Tibial artery (tissue), 4 donors: Measurements from ENCODE around the gene CCDC182.

Experiments
- DNase-seq, 2 donors: peaks; one replicate each; pipeline ENCODE4 v3.0.0-alpha.2; 2019
- H3K27ac ChIP-seq, 2 donors: fragments of 200-600 bp; sonication (generic) in 1 of 2; 1 replicate in 1 of 2; 2 replicates in 1 of 2; pipeline ENCODE4 v1.5.1; 2018 to 2019; ENCODE audit warnings: mild to moderate bottlenecking in 1 of 2
- H3K27me3 ChIP-seq, 2 donors: fragments of 200-600 bp; sonication (generic) in 1 of 2; one replicate each; pipeline versions ENCODE4 v1.5.1 to v1.6.0; 2016 to 2019
- H3K36me3 ChIP-seq, 3 donors: fragments of 200-600 bp; sonication (generic) in 2 of 3; one replicate each; pipeline ENCODE4 v1.5.1; 2016 to 2019; ENCODE audit warnings: mild to moderate bottlenecking in 2 of 3
- H3K4me1 ChIP-seq, 4 donors: fragments of 200-600 bp; sonication (generic) in 2 of 4; 1 replicate in 3 of 4; 2 replicates in 1 of 4; pipeline ENCODE4 v1.5.1; 2016 to 2019
- H3K4me3 ChIP-seq, 2 donors: fragments of 200-600 bp; sonication (generic) in 1 of 2; 1 replicate in 1 of 2; 2 replicates in 1 of 2; pipeline ENCODE4 v1.5.1; 2018 to 2019; ENCODE audit warnings: mild to moderate bottlenecking in 2 of 2
- H3K9me3 ChIP-seq, 3 donors: fragments of 200-600 bp; sonication (generic) in 1 of 3; one replicate each; pipeline ENCODE4 v1.5.1; 2016 to 2019
- intact Hi-C: fragments of 100-400 bp; cut with DNase I; formaldehyde crosslinking; loops from one replicate; pipeline ENCODE4 v1.15.0; 2023; ENCODE audit warnings: low total_unique reads
- TF ChIP-seq, protein P1 (sequence below), 2 experiments: fragments of 200-600 bp in 1 of 2; fragments of 450-650 bp in 1 of 2; IDR thresholded peaks; one replicate each; pipeline ENCODE4 v1.5.1; 2017 to 2019; ENCODE audit warnings: antibody characterized with exemption in 2 of 2, mild to moderate bottlenecking in 1 of 2, moderate library complexity in 1 of 2

Gene CCDC182

DNA sequence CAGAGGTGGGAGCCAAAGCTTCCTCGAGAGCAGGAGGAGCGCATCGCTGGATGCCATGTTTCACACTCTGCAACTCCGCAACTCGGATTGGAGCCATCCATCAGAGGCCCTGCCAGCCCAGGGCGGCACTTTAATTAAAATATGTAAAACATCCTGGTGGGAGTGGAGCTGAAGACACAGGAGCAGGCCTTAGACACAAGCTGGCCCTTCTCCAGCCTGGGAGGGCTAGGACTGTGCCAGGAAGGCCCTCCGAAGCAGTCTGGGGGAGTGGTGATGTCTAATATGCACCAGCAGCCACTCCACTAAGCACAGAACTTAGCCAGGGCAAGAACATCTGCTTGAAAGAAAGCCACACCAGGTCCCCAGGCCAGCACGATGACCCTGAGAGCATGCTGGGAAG lies 5.8 kb upstream of the CCDC182 start:
- H3K27me3 ChIP-seq: peaks cover 0 to 30% of the 10 kb centered on the region in 2 donors
- intact Hi-C loops: loop anchor here (5.0 kb wide), 1 partner anchor 609 kb away; no protein-coding TSS in a partner anchor
- no peaks in the 10 kb centered on the region for H3K9me3 ChIP-seq
- TF ChIP-seq, protein P1, sequence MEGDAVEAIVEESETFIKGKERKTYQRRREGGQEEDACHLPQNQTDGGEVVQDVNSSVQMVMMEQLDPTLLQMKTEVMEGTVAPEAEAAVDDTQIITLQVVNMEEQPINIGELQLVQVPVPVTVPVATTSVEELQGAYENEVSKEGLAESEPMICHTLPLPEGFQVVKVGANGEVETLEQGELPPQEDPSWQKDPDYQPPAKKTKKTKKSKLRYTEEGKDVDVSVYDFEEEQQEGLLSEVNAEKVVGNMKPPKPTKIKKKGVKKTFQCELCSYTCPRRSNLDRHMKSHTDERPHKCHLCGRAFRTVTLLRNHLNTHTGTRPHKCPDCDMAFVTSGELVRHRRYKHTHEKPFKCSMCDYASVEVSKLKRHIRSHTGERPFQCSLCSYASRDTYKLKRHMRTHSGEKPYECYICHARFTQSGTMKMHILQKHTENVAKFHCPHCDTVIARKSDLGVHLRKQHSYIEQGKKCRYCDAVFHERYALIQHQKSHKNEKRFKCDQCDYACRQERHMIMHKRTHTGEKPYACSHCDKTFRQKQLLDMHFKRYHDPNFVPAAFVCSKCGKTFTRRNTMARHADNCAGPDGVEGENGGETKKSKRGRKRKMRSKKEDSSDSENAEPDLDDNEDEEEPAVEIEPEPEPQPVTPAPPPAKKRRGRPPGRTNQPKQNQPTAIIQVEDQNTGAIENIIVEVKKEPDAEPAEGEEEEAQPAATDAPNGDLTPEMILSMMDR (IDR thresholded peaks at IDR 0.05): no peak
- H3K36me3 ChIP-seq: no peaks in the 10 kb centered on the region
- no peak overlapping the region for H3K27ac ChIP-seq
- no peaks in the 10 kb centered on the region for H3K4me1 ChIP-seq
- no peak overlapping the region for H3K4me3 ChIP-seq
- DNase-seq: no peak

DNA sequence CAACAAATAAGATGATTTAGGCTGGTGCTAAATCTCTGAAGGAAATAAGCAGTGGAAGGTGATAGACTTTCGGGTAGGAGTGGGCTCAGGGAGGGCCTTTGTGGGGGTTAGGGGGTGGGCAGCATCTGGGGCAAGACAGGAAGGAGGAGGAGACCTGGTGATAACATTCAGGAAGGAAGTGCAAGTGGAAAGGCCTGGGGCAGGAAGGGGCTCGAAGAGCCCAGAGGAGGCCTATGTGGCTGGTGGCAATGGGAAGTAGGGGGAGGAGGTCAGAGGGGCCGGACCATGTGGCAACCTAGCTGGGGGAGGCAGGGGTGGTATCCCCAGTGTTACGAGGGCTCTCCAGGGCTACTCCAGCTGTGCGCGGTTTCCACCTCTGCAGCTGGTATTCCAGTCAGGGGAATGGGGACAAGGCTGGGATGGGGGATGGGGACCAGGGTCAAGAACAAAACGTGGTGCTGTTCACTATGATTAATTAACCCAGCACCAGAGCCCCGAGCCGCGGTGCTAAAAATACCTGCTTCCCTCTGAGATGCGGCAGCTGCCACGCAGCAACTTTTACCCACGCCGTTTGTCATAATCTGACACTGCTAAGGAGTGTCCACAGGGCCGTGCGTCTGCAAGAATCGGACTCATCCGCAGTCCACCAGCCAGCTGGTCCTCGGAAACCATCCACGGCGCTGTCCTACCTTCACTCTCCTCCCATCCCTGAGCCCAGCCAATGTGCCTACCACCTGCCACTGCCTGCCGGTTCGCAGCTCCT lies 5.2 kb upstream of the CCDC182 start:
- TF ChIP-seq, protein P1 (IDR thresholded peaks at IDR 0.05): no peak
- Histone ChIP-seq H3K27ac (no peak overlapping the region), H3K36me3 (no peaks in the 10 kb centered on the region), H3K4me3 (no peak overlapping the region), H3K9me3 (no peaks in the 10 kb centered on the region), H3K27me3 (peaks cover 0 to 27% of the 10 kb centered on the region in 2 donors), H3K4me1 (no peaks in the 10 kb centered on the region)
- intact Hi-C loops: loop anchor here (5.0 kb wide), 1 partner anchor 608 kb away; no protein-coding TSS in a partner anchor
- DNase-seq: no peak

DNA sequence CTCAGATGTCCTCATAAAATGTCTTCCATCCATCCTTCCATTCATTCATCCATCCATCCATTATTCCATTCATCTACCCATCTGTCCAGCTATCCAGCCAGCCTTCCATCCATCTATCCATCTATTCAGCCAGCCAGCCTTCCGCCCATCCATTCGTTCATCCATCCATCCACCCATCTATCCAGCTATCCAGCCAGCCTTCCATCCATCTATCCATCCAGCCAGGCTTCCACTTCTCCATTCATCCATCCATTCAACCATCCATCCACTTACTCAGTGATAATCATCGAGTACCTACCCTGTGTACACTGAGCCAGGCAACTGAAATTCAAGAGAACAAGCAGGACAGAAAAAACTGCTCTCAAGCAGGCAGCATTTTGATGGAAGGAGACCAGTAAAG lies 4.6 kb upstream of the CCDC182 start:
- DNase-seq: no peak
- intact Hi-C loops: loop anchor here (5.0 kb wide), 3 partner anchors 507 to 617 kb away; no protein-coding TSS in a partner anchor
- Histone ChIP-seq H3K4me3 (no peak overlapping the region), H3K27me3 (peaks cover 0 to 32% of the 10 kb centered on the region in 2 donors), H3K9me3 (no peaks in the 10 kb centered on the region), H3K27ac (no peak overlapping the region), H3K36me3 (no peaks in the 10 kb centered on the region), H3K4me1 (no peaks in the 10 kb centered on the region)
- TF ChIP-seq, protein P1 (IDR thresholded peaks at IDR 0.05): no peak

DNA sequence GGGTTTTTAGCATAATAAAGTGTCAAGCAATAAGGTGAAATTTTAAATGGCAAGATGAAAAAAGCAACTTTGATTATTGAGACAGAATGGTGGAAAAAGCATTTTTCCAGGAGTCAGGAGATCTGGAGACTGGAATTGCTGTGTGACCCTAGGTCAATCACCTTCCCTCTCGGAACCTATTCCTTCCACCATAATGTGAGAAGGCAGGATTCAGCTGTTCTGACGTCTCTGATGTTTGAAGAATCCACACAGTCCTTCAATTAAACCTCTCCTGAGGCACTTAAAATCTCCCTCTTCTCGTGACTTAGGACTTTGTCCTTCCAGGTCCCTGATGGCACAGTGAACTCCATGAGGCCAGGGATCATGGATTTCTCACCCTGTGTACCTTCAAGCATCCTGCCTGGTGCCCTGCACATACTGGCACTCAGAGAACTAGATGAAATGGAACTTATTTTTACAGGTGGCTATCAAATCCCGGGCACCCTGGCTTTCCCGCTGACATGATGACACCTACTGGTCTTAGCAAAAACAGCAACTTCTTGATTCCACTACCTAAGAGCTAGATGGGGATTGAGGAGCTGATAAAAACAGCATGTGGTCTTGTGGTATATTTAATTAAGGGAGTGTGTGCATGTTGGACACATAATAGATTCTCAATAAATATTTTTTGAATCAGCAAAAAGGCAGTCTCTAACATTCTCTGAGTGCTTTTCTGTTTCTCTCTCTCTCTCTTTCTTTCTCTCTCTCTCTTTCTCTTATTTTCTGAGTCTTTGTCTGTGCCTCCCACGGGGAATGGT lies 2.3 kb upstream of the CCDC182 start:
- H3K9me3 ChIP-seq: no peaks in the 10 kb centered on the region
- no peak for DNase-seq
- H3K4me3 ChIP-seq: no peak overlapping the region
- H3K27ac ChIP-seq: no peak overlapping the region
- intact Hi-C loops: loop anchor here (5.0 kb wide), 2 partner anchors 505 to 615 kb away; no protein-coding TSS in a partner anchor
- H3K27me3 ChIP-seq: peaks cover 0 to 38% of the 10 kb centered on the region in 2 donors
- H3K4me1 ChIP-seq: no peaks in the 10 kb centered on the region
- no peaks in the 10 kb centered on the region for H3K36me3 ChIP-seq
- TF ChIP-seq, protein P1 (IDR thresholded peaks at IDR 0.05): peak; percentile 60 to 68

DNA sequence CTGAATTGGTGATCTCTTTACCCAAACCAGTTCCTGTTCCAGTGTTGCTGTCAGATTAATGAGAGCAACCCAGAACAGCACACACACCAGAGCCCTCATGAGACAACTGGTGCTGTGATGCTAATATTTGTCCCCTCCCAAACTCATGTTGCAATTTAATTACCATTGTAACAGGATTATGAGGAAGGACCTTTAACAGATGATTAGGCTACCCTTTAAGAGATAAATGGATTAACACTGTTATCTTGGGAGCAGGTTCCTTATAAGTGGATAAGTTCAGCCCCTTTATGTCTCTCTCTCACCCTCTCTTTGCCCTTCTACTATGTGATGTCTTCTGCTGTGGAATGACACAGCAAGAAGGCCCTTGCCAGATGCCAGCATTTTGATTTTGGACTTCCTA lies 1.1 kb upstream of the CCDC182 start:
- TF ChIP-seq, protein P1 (IDR thresholded peaks at IDR 0.05): no peak
- H3K4me1 ChIP-seq: no peaks in the 10 kb centered on the region
- no peaks in the 10 kb centered on the region for H3K36me3 ChIP-seq
- no peaks in the 10 kb centered on the region for H3K9me3 ChIP-seq
- peaks cover 0 to 45% of the 10 kb centered on the region in 2 donors for H3K27me3 ChIP-seq
- no peak for DNase-seq
- intact Hi-C loops: loop anchor here (5.0 kb wide), 2 partner anchors 504 to 614 kb away; no protein-coding TSS in a partner anchor
- no peak overlapping the region for H3K4me3 ChIP-seq
- no peak overlapping the region for H3K27ac ChIP-seq
